IPS-15b (cell line): ENCODE results near the gene SPDYE18.
"Not testable (repeated sequence)": the region's sequence is repeated elsewhere in the genome, so short reads cannot be mapped to it uniquely, and the experiment has no call there.

Source experiments
- H3K27me3 ChIP-seq: one replicate; pipeline ENCODE4 v1.6.1; 2013; ENCODE audit warnings: low read length; ENCODE audit not compliant: control insufficient read depth, insufficient read depth
- H3K36me3 ChIP-seq: one replicate; pipeline ENCODE4 v1.6.1; 2013; ENCODE audit warnings: low read length; ENCODE audit not compliant: control insufficient read depth, insufficient read depth
- H3K4me1 ChIP-seq: one replicate; pipeline ENCODE4 v1.6.1; 2013; ENCODE audit warnings: mild to moderate bottlenecking, low read length; ENCODE audit not compliant: control insufficient read depth, insufficient read depth
- H3K4me3 ChIP-seq: one replicate; pipeline ENCODE4 v1.5.1; 2013; ENCODE audit warnings: low read depth, low read length
- H3K9ac ChIP-seq: one replicate; pipeline ENCODE4 v1.6.1; 2013; ENCODE audit warnings: low read depth, mild to moderate bottlenecking, low read length
- H3K9me3 ChIP-seq: one replicate; pipeline ENCODE4 v1.6.1; 2013; ENCODE audit warnings: mild to moderate bottlenecking, low read length; ENCODE audit not compliant: control insufficient read depth, insufficient read depth

Gene SPDYE18

DNA sequence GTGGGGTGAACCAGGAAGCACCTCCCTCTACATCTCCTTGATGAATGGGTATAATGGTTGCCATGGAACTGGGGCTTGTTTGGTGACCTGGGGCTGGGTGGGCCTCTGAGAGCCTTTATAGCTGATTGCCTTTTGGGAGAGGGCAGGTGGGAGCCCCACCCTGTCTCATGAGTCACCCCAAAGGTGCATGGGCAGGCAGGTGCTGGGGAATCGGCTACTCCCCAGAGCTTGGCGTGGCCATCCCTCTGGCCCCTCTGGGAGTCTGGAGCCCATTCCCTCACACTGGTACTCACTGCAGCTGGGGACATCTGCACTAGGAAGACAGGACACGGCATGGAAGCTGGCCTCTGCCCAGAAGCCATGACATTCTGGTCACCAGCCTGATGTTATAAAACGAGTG is at the start of gene SPDYE18:
Gene SPDYE18, minus strand, starts transcription at position 2 of the 400 bp plus-strand sequence. CDS start 2,046 bp downstream, outside the sequence.
- H3K4me1 ChIP-seq, H3K9ac ChIP-seq, H3K9me3 ChIP-seq, H3K27me3 ChIP-seq, H3K36me3 ChIP-seq, H3K4me3 ChIP-seq: not testable (repeated sequence)

GRCh38 chr7:77108362-77108761 is 46.0 kb upstream of the SPDYE18 start:
- not testable (repeated sequence) for H3K27me3 ChIP-seq, H3K36me3 ChIP-seq, H3K4me1 ChIP-seq, H3K9me3 ChIP-seq, H3K9ac ChIP-seq, H3K4me3 ChIP-seq

DNA sequence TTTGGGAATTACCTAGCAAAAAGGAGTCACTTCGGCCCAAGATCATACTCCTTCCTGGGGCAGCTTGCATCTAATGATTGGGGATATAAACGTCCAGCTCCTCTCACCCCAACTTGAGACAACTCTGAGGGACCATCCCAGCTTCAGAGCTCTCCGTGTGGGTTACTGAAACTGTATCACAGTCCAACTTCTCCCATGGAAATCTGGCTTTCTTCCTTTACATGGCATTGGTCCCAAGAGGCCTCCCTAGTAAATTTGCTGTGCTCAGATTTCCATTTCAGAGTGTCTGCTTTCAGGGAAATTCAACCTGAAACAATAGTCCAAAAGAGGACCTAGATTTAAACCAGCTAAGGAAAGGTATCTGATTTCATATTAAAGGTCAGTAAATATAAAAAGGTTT is 45.3 kb upstream of the SPDYE18 start:
- H3K4me1 ChIP-seq, H3K9ac ChIP-seq, H3K4me3 ChIP-seq, H3K9me3 ChIP-seq, H3K36me3 ChIP-seq, H3K27me3 ChIP-seq: not testable (repeated sequence)

GRCh38 chr7:77105904-77106303 is 43.5 kb upstream of the SPDYE18 start:
- not testable (repeated sequence) for H3K27me3 ChIP-seq, H3K4me3 ChIP-seq, H3K4me1 ChIP-seq, H3K36me3 ChIP-seq, H3K9me3 ChIP-seq, H3K9ac ChIP-seq

DNA sequence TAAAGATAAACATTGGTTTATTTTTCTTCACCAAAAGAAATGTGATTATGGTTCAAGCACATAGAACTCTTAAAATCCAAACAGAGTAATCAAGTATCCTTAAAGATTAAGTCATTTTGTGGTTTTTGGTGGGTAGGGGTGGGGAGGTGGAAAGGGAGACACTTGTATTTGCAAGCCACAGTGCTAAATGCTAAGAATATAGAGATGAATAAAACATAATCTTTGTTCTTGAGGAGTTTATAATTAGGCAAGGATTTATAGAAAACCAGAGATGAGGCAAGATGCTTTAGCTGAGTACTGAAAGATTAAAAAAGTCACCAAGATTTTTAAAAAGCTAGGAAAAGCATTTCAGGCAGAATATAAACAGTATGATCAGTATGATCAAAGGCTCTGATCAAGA is 40.3 kb upstream of the SPDYE18 start:
- H3K36me3 ChIP-seq, H3K9ac ChIP-seq, H3K4me3 ChIP-seq, H3K27me3 ChIP-seq, H3K9me3 ChIP-seq, H3K4me1 ChIP-seq: not testable (repeated sequence)

DNA sequence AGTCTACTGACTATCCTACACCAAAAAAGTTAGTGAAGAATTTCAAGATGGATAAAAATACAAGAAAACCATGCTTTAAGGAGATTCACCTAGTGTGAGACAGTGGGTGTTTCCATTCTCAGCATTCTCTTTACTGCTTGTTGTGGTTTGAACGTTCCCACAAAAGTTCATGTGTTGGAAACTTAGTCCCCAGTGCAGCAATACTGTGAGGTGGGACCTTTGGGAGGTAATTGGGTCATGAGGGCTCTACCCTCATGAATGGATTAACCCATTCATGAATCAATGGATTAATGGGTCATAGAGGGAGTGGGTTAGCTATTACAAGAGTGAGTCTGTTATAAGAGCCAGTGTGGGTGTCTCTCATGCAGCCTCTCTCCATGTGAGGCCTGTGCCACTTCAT is 38.8 kb upstream of the SPDYE18 start:
- H3K27me3 ChIP-seq, H3K4me1 ChIP-seq, H3K9me3 ChIP-seq, H3K4me3 ChIP-seq, H3K9ac ChIP-seq, H3K36me3 ChIP-seq: not testable (repeated sequence)

DNA sequence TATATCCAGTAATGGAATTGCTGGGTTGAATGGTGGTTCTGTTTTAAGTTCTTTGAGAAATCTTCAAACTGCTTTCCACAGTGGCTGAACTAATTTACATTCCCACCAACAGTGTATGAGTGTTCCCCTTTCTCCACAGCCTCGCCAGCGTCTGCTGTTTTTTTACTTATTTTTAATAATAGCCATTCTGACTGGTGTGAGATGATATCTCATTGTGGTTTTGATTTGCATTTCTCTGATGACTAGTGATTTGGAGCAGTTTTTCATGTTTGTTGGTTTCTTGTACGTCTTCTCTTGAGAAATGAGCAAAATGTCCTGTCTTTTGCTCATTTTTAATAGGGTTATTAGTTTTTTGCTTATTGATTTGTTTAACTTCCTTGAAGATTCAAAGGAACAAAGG is 38.1 kb upstream of the SPDYE18 start:
- H3K27me3 ChIP-seq, H3K4me3 ChIP-seq, H3K9ac ChIP-seq, H3K36me3 ChIP-seq, H3K9me3 ChIP-seq, H3K4me1 ChIP-seq: not testable (repeated sequence)

DNA sequence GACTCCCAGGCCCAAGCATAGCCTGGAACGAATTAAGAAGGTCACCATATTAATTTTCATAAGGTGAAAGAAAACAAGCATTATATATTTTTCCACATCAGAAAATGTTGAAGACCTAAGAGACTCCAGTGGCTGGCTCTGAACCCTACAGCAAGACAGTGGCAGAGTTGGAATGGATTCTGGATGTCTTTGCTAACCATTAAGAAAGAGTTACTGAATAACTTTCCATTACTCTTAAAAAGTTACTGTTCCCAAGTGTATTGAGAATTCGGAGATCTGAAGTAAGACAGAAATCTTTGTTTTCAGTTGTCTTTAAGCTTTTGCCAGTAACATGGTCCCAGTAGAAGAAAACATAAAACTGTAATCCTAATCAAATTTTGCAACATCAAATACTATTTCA is 29.9 kb upstream of the SPDYE18 start:
- H3K9ac ChIP-seq, H3K4me1 ChIP-seq, H3K9me3 ChIP-seq, H3K4me3 ChIP-seq, H3K36me3 ChIP-seq, H3K27me3 ChIP-seq: not testable (repeated sequence)

DNA sequence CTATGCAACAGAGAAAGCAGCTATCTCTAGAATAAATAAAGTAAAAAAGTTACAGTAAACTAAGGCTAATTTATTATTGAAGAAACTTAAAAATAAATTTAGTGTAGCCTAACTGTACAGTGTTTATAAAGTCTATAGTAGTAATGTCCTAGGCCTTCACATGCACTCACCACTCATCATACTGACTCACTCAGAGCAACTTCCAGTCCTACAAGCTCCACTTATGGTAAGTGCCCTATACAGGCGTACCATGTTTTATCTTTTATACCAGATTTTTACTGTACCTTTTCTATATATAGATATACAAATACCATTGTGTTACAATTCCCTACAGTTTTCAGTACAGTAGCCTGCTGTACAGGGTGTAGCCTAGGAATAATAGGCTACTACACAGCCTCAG is 19.8 kb upstream of the SPDYE18 start:
- H3K9me3 ChIP-seq, H3K9ac ChIP-seq, H3K4me1 ChIP-seq, H3K4me3 ChIP-seq, H3K27me3 ChIP-seq, H3K36me3 ChIP-seq: not testable (repeated sequence)

GRCh38 chr7:77080236-77080635 is 17.9 kb upstream of the SPDYE18 start:
- H3K4me1 ChIP-seq, H3K9me3 ChIP-seq, H3K9ac ChIP-seq, H3K27me3 ChIP-seq, H3K36me3 ChIP-seq, H3K4me3 ChIP-seq: not testable (repeated sequence)

DNA sequence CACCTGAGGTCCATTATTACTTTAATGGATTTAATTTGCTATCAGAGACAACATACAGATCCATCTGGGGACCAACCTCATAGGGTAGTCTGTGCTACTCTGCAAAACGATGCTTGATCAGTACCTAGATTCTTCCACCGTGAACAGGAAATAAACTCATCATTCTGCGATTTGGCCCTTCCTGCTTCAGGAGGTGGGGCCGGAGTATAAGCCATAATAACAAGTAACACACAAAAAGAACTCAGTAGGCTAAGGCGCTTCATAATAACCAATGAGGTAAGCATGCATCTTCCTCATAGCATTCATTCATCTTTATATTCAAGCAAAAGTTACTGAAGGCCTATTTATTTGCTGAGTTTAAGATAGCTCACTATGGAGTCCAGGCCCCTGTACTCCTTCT is 17.3 kb upstream of the SPDYE18 start:
- not testable (repeated sequence) for H3K9me3 ChIP-seq, H3K36me3 ChIP-seq, H3K27me3 ChIP-seq, H3K9ac ChIP-seq, H3K4me1 ChIP-seq, H3K4me3 ChIP-seq

GRCh38 chr7:77079112-77079511 is 16.8 kb upstream of the SPDYE18 start:
- H3K9ac ChIP-seq, H3K36me3 ChIP-seq, H3K4me3 ChIP-seq, H3K9me3 ChIP-seq, H3K27me3 ChIP-seq, H3K4me1 ChIP-seq: not testable (repeated sequence)

DNA sequence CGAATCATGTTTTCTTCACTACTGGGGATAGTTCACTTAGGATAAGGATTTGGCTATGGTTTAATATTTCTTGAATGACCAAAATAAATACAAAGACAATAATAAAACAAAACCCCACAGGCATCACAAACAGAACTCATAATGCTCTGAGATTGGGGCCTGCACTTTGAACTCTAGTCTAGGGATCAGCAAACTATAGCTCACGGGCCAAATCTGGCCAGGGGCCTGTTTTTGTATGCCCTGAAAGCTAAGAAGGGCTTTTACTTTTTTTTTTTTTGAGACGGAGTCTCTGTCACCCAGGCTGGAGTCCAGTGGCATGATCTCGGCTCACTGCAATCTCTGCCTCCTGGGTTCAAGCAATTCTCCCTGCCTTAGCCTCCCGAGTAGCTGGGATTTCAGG is 14.7 kb upstream of the SPDYE18 start:
- H3K27me3 ChIP-seq, H3K4me3 ChIP-seq, H3K9ac ChIP-seq, H3K36me3 ChIP-seq, H3K4me1 ChIP-seq, H3K9me3 ChIP-seq: not testable (repeated sequence)
